GM21390 (cell line): ENCODE measurements around the gene RAB3GAP2.
"Not testable (repeated sequence)": the region's sequence is repeated elsewhere in the genome, so short reads cannot be mapped to it uniquely, and the experiment has no call there.

Experiments used
- ATAC-seq: cut with Tn5 transposase; IDR thresholded peaks from one replicate; pipeline ENCODE4 v1.9.1; 2021; ENCODE audit not compliant: unreplicated experiment

RAB3GAP2 gene

DNA sequence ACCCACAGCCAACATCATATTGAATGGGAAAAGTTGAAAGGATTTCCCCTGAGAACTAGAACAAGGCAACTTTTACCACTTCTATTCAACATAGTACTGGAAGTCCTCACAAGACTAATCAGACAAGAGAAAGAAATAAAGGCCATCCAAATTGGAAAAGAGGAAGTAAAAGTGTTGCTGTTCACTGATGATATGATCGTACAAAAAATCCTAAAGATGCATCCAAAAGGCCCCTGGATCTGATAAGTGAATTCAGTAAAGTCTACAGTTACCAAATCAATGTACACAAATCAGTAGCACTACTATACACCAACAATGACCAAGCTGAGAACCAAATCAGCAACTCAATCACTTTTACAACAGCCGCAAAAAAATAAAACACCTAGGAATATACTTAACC, 28.3 kb downstream of the RAB3GAP2 start:
- ATAC-seq, result no peak

DNA sequence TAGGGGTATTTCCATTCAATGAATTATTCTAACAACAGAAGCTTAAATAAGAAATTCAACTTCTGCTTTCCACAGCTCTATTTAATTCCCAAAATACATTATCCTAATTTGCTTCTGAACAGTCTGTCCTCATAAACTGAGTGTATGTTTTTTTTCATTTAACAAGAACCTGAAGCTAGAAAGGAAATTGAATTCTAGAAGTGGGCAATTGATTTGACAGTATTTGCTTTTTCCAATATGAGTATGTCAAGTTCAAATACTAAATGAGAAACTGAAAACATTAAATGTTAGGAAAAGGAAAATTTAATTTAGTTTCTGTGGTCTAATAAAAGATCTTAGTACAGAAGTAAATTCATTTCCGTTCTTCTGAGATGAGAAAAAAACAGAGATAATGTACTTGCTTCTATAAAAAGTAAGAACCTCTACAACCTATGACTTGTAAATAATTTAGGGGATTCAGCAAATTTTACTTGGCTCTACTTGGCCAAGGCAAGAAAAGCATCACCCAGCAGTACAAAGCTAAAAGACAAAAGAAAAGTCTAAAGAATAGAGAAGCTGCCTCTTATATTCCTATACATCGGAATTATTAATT, 31.1 kb downstream of the RAB3GAP2 start:
- ATAC-seq, result no peak

DNA sequence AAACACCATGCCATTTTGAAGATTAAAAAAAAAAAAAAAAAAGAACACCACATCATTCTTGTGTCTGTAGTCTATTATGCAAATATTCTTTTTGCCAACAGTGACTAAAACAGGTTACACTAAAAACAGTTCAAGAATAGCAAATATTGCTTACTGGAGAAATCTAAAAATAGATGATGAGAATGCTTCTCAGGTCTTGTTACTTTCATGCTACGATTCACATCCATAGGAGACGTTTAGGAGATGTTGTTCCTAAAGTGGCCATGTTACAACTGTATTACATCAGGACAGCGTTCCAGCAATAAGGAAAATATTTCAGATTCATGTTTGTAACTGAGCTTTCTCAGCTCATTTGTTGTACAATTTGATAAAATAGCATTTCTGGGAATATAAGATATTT, 32.3 kb downstream of the RAB3GAP2 start:
- ATAC-seq, result no peak

DNA sequence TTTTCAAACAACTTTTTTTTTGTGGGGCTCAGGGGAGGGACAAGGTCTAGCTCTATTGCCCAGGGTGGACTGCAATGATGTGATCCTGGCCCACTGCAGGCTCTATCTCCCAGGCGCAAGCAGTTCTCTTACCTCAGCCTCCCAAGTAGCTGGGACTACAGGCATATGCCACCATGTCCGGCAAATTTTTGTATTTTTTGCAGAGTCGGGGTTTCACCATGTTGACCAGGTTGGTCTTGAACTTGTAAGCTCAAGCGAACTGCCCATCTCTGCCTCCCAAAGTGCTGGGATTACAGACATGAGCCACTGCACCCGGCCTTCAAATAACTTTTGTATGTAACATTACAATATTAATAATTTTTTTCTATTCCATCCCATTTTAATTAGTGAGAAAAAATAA, 33.0 kb downstream of the RAB3GAP2 start:
- ATAC-seq, result no peak

DNA sequence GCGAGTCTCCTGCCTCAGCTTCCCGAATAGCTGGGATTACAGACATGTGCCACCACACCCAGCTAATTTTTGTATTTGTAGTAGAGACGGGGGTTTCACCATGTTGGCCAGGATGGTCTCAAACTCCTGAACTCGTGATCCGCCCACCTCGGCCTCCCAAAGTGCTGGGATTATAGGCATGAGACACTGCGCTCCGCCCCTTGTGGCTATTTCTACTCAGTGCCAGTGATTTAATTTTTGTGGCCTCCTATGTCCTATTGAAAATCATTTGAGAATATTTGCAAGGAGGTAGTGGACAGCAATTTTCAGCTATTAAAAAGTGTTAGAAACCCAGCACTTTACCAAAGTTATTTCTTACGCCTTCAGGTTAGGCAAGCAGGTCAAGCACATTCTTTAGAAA, 36.0 kb downstream of the RAB3GAP2 start:
- ATAC-seq, result not testable (repeated sequence)

DNA sequence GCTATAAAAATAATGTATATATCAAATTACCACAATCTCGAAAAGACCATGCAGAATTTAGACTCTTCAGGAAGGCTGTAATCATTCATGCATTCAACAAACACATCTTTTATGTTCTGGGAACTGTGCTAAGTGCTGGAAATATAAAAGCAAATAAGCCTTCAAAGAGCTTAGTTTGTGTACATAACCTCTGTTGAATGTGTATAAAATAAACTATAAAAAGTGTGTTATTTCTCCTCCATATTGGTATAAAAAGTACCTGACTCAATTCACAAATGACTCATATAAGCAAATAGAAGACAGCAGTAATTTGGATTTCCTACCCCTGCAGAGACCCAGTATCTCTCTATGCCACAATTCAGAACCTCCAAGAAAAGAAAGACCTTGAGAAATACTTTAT, 36.8 kb downstream of the RAB3GAP2 start:
- ATAC-seq, result no peak

DNA sequence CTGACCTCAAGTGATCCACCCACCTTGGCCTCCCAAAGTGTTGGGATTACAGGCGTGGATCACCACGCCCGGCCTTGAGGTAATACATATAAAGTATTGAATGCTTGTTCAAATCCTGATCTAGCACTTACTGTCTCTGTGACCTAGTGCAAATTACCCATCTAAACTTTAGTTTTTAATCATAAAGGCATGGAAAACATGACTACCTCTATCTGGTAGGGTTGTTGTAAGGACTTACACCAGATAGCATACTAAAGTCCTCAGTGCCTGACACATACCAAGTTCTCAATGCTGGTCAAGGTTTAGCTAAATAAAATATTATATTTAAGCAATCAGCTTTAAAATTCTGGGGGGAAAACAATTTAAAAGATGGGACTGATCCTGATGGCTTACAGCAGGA, 38.3 kb downstream of the RAB3GAP2 start:
- no peak for ATAC-seq

DNA sequence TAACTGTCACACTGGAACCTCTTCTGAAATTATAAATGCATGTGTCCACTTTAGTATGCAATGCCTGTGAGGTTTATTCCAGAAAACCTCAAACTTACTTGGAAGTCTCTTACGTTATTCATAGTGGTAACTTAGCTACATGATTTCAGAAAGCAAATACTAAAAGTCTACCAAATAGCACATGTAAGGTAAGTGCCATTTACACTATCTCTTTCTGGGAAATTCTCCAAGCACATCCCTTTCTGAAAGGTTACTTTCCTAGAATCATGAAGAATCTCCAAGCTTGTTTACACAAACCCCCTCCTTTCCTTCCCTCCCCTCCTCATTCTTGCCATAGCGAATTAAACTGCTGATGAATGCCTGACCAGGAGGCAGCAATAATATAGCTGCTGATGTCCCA, 42.5 kb downstream of the RAB3GAP2 start:
- ATAC-seq, result no peak

DNA sequence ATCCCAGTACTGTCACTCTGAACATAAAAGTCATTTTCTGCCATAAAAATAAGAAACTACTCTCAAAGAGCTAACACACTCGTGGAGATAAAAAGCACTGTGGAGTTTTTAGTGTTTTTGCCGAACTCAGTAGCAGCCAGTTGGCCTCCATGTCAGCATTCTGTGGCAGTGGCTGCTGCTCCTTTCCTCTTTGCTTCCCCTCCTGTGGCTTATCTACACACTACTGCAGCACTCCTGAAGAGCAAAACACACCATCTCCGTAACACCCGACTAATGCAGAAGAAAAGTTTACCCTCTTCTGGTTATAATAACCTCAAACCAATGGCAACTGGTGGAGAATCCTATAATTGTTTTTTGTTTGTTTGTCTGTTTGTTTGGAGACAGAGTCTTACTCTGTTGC, 44.9 kb downstream of the RAB3GAP2 start:
- no peak for ATAC-seq

DNA sequence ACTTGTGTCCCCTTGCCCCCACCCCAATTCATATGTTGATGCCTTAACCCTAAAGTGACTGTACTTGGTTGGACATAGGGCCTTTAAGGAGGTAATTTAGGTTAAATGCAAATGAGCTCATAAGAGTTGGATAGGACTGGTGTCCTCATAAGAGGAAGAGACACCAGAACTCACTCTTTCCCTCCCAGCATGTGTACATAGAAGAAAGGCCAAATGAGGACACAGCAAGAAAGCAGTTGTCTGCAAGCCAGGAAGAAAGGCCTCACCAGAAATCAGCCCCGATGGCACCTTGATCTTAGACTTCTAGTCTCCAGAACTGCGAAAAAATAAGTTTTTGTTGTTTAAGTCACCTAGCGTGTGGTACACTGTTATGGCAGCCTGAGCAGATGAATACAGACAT, 45.5 kb downstream of the RAB3GAP2 start:
- no peak for ATAC-seq

DNA sequence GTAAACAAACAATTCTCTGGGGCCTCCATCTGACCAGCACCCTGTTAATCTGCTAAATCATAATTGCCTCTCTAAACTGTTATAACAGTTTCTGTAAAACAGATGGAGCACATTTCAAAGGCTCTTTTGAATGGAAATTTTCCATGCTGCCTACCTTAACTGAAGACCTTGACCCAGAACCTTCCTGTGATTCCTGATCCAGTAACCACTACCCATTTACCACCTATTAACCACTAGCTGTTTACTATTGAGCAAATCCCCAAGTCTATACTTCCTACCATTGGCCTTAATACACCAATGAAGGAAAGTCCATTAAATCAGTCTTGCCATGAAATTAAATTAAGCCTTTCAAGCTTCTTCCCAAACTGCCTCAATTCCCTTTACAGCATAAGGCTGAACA, 46.3 kb downstream of the RAB3GAP2 start:
- no peak for ATAC-seq

DNA sequence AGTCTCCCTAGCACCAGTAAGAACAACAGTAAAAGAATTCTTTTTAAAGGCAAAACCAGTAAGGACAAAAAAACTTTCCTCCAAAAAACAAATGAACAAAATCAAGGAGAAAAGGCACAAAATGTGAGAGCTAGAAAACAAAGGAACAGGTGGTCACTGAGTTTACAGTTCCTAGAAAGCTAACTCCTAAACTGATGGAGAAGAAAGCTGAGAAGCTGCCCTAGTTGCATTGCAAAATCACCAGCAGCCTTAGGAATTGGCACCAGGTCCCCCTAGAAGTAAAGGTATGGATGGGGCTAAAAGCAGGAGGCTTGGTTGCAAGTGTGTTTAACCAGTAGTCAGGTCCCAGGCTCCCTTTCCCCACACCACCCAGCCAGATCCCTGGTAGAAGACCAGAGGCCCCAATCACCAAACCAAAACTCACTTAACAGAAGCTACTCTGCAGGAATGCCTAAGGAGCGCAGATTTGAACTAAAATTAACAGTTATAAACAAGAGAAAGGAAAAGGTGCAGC, 47.6 kb downstream of the RAB3GAP2 start:
- no peak for ATAC-seq

DNA sequence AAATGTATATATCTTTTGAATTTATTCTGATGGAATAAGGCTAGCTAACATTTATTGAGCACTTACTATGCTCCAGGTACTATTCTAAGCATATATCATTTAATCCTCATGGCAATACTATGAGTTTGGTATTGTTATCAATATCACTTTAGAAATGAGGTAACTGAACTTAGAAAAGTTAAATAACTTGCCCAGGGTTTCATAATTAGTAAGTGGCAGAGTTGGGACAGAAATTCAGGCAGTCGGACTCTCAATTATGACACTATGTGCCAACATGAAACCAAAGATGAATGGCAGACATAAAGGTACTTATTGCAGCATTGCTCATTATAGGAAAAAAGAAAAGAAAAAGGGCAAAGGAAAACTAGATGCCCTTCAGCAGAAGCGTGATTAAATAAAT, 48.2 kb downstream of the RAB3GAP2 start:
- no peak for ATAC-seq

DNA sequence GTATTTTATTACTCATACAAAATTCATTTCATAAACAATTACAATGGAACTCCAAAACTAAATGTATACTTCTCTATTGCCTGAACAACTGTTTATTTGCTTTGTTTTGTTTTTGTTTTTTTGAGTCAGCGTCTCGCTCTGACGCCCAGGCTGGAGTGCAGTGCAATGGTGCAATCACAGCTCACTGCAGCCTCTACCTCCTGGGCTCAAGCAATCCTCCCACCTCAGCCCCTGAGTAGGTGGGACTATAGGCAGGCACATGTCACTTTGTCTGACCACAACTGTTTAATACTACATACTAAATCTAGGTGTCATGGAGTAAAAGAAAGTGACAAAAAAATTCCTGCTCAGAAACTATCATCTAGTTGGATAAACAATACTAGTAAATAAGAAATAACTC, 49.3 kb downstream of the RAB3GAP2 start:
- ATAC-seq, result peak; percentile 25

DNA sequence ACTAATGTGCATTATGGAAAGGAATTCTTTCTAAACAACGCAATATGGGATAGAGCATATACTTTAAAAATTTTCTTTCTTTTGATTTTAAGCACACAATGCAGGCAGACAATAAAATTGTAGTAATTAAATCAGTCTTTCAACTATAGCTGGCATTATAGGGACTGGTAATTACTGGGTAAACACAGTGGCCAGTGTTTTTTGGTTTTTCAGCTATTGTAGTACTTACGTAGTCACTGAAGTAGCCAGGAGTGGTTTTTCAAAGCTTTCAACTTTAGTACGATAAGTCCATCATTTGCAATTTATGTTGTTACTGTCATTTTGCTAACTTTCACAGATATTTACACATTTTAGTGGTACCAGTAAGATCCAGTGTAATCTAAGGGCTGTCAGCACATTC, 50.6 kb downstream of the RAB3GAP2 start:
- no peak for ATAC-seq

DNA sequence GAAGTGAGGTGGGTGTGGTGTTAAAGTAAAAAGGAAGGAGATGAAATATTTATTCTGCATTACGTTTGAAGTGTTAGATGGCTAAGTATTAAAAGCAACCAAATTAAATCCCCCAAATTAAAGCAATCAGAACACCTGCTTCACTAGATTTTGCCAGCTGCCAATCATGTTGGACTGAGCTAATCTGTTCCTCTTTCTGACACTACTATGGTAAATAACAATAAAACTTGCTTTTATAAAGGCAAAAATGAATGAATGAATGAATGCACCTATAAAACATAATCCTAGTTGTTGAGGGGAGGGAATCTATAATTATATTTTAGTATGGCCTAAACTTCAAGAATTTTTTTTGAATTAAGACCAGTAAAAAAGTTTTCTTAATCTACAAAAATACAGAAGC, 51.0 kb downstream of the RAB3GAP2 start:
- ATAC-seq, result no peak

DNA sequence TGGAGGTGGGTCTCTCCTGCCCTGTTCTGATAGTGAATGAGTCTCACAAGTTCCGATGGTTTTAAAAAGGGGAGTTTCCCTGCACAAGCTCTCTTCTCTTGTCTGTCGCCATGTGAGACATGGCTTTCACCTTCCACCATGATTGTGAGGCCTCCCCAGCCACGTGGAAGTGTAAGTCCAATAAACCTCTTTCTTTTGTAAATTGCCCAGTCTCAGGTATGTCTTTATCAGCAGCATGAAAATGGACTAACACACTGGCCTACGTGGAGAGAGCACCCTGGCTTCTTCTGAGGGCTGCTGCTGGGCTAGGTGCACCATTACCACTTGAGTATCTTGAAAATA, 51.6 kb downstream of the RAB3GAP2 start:
- ATAC-seq, result peak; percentile 17

DNA sequence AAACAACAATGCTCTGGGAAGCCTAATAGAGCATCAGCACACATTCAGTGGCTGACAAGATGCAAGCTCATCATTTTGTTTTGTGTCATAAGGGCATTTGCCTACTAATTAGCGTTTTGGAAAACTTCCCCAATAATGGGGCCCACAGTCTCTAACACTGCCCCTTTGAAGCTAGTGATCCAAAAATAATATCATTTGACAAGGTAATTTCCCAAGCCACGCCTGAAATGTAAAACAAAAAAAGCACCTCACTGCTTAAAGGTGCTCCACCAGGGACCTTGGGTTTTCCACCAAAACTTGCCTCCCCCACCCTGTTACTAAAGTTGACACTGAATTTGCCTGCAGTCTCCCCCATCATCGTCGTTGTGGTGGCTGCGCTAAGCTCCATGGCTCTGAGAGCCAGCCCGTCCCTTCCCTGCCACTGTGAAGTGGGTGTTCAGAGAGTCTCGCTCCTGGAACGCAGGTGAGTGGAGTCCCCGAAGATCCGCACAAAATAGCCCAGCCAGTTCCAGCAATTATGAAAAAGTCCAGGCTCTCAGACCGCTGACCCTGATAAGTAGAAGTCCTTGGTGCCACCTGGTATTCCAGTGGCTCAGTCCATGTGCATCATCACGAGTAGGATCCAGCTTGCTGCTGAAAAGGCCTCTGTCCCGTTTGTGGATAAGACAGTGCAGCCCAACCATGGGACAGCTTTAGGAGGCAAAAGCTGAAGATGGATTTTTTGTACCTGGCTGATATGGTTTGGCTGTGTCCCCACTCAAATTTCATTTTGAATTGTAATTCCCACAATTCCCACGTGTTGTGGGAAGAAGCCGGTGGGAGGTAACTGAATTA, 52.2 kb downstream of the RAB3GAP2 start:
- peak; percentile 48 for ATAC-seq

DNA sequence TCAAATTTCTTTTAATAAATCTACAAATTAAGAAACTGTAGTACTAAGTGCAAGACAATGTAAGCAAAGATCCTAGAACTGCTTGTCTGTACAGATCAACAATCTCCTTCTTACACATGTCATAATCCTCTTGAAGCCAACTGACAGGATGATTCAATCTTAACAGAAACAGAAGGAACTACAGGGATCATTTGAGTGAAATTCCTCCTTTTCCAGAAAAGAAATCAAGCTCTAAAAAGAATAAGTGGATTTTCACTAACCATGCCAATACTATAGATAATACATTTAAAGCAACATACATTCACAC, 53.2 kb downstream of the RAB3GAP2 start:
- no peak for ATAC-seq

DNA sequence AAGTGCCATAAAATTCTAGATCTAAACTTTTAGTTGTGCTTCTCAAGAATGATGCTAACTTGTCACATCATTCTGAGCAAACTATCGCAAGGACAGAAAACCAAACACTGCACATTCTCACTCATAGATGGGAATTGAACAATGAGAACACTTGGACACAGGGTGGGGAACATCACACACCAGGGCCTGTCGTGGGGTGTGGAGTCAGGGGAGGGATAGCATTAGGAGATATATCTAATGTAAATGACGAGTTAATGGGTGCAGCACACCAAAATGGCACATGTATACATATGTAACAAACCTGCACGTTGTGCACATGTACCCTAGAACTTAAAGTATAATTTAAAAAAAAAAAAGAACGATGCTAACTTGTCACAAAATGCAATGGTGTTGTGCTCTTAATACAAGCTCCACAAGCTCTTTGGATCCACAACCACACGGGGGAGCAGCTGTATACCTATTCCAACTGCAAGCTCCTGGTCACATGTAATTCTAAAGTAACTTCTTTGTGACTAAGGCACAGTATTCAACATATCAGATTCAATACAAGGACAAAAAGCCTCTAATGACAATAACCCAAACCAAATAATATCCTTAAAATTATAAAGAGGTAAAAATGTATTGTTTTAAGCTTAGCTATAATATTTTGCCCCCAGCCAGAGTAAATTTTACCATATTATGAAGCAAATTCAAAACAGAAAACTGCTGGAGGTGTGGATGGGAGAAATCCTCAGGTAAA, 53.7 kb downstream of the RAB3GAP2 start:
- ATAC-seq, result peak; percentile 40

DNA sequence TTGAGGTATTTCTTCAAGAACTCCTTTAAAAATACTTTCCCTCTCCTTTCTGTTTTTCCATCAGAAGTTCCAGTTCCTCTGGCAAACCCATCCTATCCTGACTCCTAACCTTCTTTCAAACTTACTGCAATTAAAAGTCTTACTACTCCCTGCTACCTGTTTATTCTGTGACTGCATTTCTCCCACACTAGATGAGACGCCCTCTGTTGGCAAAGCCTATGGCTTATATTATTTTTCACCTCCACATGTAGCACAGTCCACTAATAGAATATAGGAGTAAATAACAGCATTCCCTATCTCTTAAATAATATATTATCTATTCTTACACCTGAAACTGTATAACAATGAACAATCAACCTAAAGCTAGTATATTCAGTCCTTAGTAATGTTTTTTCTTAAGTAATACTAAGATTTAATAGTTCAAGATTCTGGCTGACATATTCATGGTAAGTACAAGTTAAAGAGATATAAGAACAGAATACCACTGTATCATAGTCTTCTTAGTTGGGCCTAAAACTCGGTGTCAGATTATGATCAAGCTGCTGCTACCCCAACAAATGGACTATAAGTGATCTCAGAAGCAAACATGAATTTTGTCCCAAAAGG, 54.8 kb downstream of the RAB3GAP2 start:
- no peak for ATAC-seq
